Prostate gland (tissue), 2 donors: ENCODE results near the gene PDS5B.

ENCODE experiments used
- CTCF ChIP-seq, 4 experiments: fragments of 200-600 bp in 2 of 4; fragments of 450-650 bp in 2 of 4; sonication (generic) in 2 of 4; IDR thresholded peaks; 1 replicate in 3 of 4; 2 replicates in 1 of 4; pipeline ENCODE4 v1.5.1; 2016 to 2019; ENCODE audit warnings: antibody characterized with exemption in 4 of 4, mild to moderate bottlenecking in 2 of 4, moderate library complexity in 2 of 4
- POLR2A ChIP-seq: fragments of 450-650 bp; IDR thresholded peaks from one replicate; pipeline ENCODE4 v1.6.1; 2016; ENCODE audit warnings: antibody characterized with exemption, mild to moderate bottlenecking
- POLR2AphosphoS5 ChIP-seq: sonication (generic); formaldehyde crosslinking; IDR thresholded peaks from one replicate; pipeline ENCODE4 v1.6.1; 2017; ENCODE audit warnings: antibody characterized with exemption

DNA sequence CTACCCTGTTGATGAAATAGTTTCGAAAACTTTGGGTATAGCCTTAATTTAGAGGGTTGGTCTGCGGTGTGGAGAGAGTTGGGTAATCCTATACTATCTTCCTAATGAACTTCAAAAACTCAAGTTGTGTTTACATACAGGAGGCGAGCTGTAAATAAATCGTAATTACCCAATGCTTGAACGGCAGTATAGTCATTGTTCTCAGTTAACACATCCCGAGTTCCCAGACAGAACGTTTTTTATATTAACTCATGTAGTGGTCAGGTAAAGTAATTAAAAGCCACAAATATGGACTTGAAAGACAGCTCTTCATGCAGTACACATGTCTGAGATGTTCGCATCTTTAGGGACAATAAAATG is 1.5 kb downstream of the PDS5B start:
- TF ChIP-seq POLR2A (no peak), CTCF (IDR thresholded peaks at IDR 0.05) (no peak), POLR2AphosphoS5 (peak; percentile 13)
